Thoracic aorta (tissue), 2 donors: ENCODE measurements around the gene FOXP1. TPM values are rescaled to one million over a fixed set of nuclear protein-coding genes. Genes with fewer than 3 reads are reported as not detected.
A peak's percentile ranks its signal among the peaks of the same experiment; 100 is the strongest.

ENCODE experiments used
- ATAC-seq: fragments of 150-250 bp; one replicate; pipeline ENCODE4 v1.8.0; 2017; ENCODE audit warnings: low read depth; ENCODE audit not compliant: insufficient number of reproducible peaks, low FRiP score
- DNase-seq: peaks from one replicate; pipeline ENCODE4 v3.0.0-alpha.2; 2020; ENCODE audit warnings: low spot score
- H3K27ac ChIP-seq, 2 donors: fragments of 200-600 bp; sonication (generic); 1 replicate in 1 of 2; 2 replicates in 1 of 2; pipeline ENCODE4 v1.5.1; 2016; ENCODE audit warnings: mild to moderate bottlenecking in 2 of 2, moderate library complexity in 2 of 2
- H3K27me3 ChIP-seq: fragments of 200-600 bp; sonication (generic); replicated peaks from 2 replicates; pipeline ENCODE4 v1.6.0; 2016; ENCODE audit warnings: mild to moderate bottlenecking; ENCODE audit not compliant: insufficient read depth
- H3K36me3 ChIP-seq: fragments of 200-600 bp; sonication (generic); one replicate; pipeline ENCODE4 v1.5.1; 2016
- H3K4me1 ChIP-seq, 2 donors: fragments of 200-600 bp; sonication (generic); 1 replicate in 1 of 2; 2 replicates in 1 of 2; pipeline versions ENCODE4 v1.5.1 to v1.6.0; 2016; ENCODE audit warnings: low read depth in 2 of 2, mild to moderate bottlenecking in 1 of 2; ENCODE audit not compliant: control insufficient read depth in 1 of 2
- H3K4me3 ChIP-seq: fragments of 200-600 bp; sonication (generic); 2 replicates; pipeline ENCODE4 v1.5.1; 2016; ENCODE audit warnings: mild to moderate bottlenecking
- H3K9me3 ChIP-seq: fragments of 200-600 bp; sonication (generic); 2 replicates; pipeline ENCODE4 v1.5.1; 2016
- total RNA-seq, 2 donors: library from RNA; depleted of rRNA; stranded (reverse); fragments of >200 nt; gene quantifications; one replicate each; pipeline versions ENCODE4 v1.1.0 to v1.2.3, GENCODE V29; 2016
- TF ChIP-seq, protein P1 (sequence below): fragments of 200-600 bp; sonication (generic); IDR thresholded peaks from one replicate; pipeline ENCODE4 v1.5.1; 2019; ENCODE audit warnings: antibody characterized with exemption

The FOXP1 gene
- total RNA-seq, 2 donors from 2014 or later = 176 to 255 TPM

DNA sequence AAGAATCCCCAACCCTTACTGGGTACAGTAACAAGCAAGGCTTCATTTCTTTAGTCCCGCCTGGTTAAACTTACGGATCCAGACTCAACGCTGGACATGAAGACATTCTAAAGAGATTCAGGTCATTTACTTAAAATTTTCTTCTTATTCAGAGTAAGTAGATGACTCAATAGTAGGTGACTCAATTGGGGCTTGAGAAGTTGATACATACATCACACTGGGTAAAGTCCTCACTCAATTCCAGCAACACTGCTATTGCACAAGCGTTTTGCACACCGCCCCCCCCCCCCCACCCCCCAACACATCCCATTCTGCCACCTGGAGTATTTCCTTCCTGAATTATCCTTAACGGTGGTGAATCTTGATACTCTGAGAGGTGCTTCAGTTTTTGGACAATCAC, 610.0 kb downstream of the FOXP1 start:
- Histone ChIP-seq H3K27ac (no peak overlapping the region), H3K4me3 (no peak overlapping the region), H3K27me3 (no peaks in the 10 kb centered on the region), H3K9me3 (no peaks in the 10 kb centered on the region), H3K36me3 (peaks cover 45% of the 10 kb centered on the region), H3K4me1 (peaks cover 17 to 27% of the 10 kb centered on the region in 2 donors)
- DNase-seq = no peak
- ATAC-seq = no peak
- TF ChIP-seq, protein P1, sequence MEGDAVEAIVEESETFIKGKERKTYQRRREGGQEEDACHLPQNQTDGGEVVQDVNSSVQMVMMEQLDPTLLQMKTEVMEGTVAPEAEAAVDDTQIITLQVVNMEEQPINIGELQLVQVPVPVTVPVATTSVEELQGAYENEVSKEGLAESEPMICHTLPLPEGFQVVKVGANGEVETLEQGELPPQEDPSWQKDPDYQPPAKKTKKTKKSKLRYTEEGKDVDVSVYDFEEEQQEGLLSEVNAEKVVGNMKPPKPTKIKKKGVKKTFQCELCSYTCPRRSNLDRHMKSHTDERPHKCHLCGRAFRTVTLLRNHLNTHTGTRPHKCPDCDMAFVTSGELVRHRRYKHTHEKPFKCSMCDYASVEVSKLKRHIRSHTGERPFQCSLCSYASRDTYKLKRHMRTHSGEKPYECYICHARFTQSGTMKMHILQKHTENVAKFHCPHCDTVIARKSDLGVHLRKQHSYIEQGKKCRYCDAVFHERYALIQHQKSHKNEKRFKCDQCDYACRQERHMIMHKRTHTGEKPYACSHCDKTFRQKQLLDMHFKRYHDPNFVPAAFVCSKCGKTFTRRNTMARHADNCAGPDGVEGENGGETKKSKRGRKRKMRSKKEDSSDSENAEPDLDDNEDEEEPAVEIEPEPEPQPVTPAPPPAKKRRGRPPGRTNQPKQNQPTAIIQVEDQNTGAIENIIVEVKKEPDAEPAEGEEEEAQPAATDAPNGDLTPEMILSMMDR = no peak

DNA sequence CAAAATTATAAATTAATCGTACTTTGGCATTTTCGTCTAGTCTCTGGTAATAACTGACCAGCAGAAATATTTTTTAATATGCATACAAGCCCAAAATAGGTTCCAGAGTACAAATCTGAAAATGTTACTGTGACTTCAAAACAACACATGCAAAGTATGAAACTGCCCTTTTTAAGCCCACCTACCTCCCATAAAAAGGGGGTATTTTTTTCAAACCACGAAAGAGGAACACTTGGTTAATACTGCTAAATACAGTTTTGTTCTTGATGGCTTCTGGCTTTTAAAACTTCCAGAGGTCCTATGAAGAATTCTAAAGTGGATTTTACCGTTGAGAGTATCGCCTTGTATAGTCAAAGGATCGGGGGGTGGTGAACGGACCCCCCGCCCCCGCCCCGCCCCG, 610.7 kb downstream of the FOXP1 start:
- no peaks in the 10 kb centered on the region for H3K27me3 ChIP-seq
- DNase-seq (no peak), ATAC-seq (no peak)
- TF ChIP-seq, protein P1 = no peak
- peaks cover 43% of the 10 kb centered on the region for H3K36me3 ChIP-seq
- H3K27ac ChIP-seq = no peak overlapping the region
- peaks cover 17 to 34% of the 10 kb centered on the region in 2 donors for H3K4me1 ChIP-seq
- H3K9me3 ChIP-seq = no peaks in the 10 kb centered on the region
- no peak overlapping the region for H3K4me3 ChIP-seq

DNA sequence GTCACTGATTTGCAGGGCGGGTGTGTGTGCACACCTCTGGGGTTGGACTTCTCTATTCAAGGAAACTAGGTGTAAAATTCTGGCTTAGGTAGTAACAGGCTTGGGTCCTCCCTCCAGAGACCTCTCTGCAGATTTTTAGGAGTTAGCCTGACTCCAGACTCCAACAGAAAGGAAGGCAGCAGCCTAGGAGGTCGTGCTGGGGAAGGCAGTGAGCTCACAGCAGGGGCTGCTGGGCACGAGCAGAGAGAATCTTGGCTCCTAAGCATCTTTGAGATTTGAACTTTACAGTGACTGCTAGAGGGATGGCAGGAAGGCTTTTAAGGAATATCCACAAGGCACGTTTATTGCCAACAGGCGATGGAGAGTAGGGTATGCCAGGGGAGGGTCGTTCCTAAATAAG, 612.6 kb downstream of the FOXP1 start:
- Histone ChIP-seq H3K4me3 (no peak overlapping the region), H3K4me1 (peaks cover 17 to 51% of the 10 kb centered on the region in 2 donors), H3K9me3 (no peaks in the 10 kb centered on the region), H3K27me3 (no peaks in the 10 kb centered on the region), H3K27ac (peak overlapping the region in 1 of 2 donors; percentile 22), H3K36me3 (peaks cover 29% of the 10 kb centered on the region)
- DNase-seq (no peak), ATAC-seq (no peak)
- TF ChIP-seq, protein P1 = no peak

DNA sequence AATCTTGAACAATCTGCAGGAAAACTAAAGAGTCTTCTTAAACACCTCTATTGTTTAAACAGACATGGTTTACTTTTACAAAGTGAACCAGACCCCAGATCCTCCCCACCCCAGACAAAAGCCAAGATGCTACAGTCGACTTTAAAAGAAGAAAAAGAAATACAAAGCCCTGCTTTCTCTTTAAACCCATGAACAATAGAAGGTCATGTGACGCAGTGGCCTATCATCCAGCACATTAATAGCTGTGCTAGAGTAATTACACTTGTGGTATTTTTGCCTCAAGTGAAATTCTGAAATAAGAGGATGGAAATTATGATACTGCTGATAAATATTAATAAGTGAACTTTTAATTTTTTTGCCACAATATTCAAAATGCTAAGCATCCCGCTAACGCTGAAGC, 613.4 kb downstream of the FOXP1 start:
- Histone ChIP-seq H3K9me3 (no peaks in the 10 kb centered on the region), H3K4me3 (no peak overlapping the region), H3K27me3 (no peaks in the 10 kb centered on the region), H3K27ac (no peak overlapping the region), H3K4me1 (peaks cover 14 to 51% of the 10 kb centered on the region in 2 donors), H3K36me3 (peaks cover 31% of the 10 kb centered on the region)
- DNase-seq (no peak), ATAC-seq (no peak)
- TF ChIP-seq, protein P1 = no peak

DNA sequence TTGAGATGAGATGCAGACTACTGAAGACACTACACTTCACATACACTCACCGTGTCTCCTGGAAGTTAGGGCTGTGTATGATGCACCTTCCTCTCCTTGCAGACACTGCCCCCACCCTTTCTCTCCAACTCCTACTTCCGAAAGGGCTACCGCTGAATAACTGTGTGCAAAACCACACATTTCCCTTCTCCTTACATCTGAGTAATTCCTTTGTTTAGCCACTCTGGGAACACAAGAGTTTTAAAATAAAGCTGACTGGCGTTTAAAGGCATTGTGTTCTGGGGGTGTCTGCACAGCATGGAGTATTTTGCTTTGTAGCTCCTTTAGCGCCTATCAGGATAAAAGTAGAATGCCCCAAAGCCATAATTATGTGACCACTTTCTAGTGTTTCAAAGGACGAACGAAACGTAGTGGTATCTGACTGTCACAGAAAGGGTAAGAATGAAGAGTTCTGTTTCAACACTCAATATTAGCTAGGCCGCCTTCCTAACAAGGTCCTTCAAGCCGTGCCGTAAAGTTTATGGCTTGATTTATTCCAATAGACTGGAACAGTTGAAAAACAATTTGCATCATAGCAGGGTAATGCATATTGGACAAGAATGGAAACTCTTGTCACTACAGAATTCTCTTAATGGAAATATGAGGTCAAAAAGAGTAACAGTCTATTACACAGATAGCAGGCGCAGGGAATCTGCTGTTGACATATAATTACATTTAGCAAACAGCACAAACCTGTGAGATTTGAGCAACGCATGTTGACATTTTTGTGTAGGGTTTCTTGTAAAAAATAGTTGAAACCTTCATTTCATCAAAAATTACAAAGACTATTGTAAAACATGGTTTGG, 619.9 kb downstream of the FOXP1 start:
- DNase-seq = no peak
- no peaks in the 10 kb centered on the region for H3K27me3 ChIP-seq
- TF ChIP-seq, protein P1 = no peak
- no peaks in the 10 kb centered on the region for H3K9me3 ChIP-seq
- no peak overlapping the region for H3K27ac ChIP-seq
- H3K36me3 ChIP-seq = peaks cover 46% of the 10 kb centered on the region
- no peak for ATAC-seq
- H3K4me1 ChIP-seq = peaks cover 0 to 24% of the 10 kb centered on the region in 2 donors
- no peak overlapping the region for H3K4me3 ChIP-seq
